Measurements from ENCODE around the gene KLHL7.
A peak's percentile ranks its signal among the peaks of the same experiment; 100 is the strongest.

KLHL7 gene

GRCh38 chr7:23106057-23106822 lies 655 bp downstream of the KLHL7 start:
- Histone ChIP-seq H3K4me2 (ENCODE audit: insufficient read depth, low read length) (peak overlapping the region; percentile 74), H4K20me1 (ENCODE audit: insufficient read depth, low read length) (peaks cover 5% of the 10 kb centered on the region; the same call in 1 of the 2 replicates), H3K36me3 (ENCODE audit: insufficient read depth, low read length) (no peaks in the 10 kb centered on the region; the same call in 1 of the 2 replicates), H3K79me2 (ENCODE audit: insufficient read depth, low read length) (peaks cover 46% of the 10 kb centered on the region), H2AFZ (ENCODE audit: low read depth, low read length) (peak overlapping the region; percentile 97), H3K27me3 (ENCODE audit: insufficient read depth, low read length, poor library complexity) (no peaks in the 10 kb centered on the region), H3K4me1 (ENCODE audit: insufficient read depth, low read length) (peaks cover 36% of the 10 kb centered on the region), H3K4me3 (ENCODE audit: low read depth in 1 of 2, low read length in 2 of 2) (peak overlapping the region; percentile 95 to 97), H3K9ac (ENCODE audit: low read depth, low read length) (peak overlapping the region; percentile 76), H3K9me3 (ENCODE audit: insufficient read depth, low read length, severe bottlenecking) (peaks cover 4% of the 10 kb centered on the region), H3K27ac (ENCODE audit: low read length) (peak overlapping the region; percentile 78)
- TF ChIP-seq EZH2 (IDR thresholded peaks at IDR 0.05; ENCODE audit: borderline replicate concordance, low read depth, low read length, severe bottlenecking): no peak
- TF ChIP-seq CTCF (IDR thresholded peaks at IDR 0.05; ENCODE audit: borderline replicate concordance, extremely low read depth, low read length, poor library complexity, severe bottlenecking): peak; percentile 19
- ATAC-seq (ENCODE audit: insufficient read depth, low read depth) (peak; percentile 58), DNase-seq (peak; percentile 65)

- Histone ChIP-seq H3K79me2 (ENCODE audit: insufficient read depth, low read length) (peaks cover 47% of the 10 kb centered on the region), H3K4me3 (ENCODE audit: low read depth in 1 of 2, low read length in 2 of 2) (peak overlapping the region; percentile 95 to 97), H3K4me1 (ENCODE audit: insufficient read depth, low read length) (peaks cover 36% of the 10 kb centered on the region), H3K9ac (ENCODE audit: low read depth, low read length) (peak overlapping the region; percentile 76), H3K27ac (ENCODE audit: low read length) (peak overlapping the region; percentile 78), H3K36me3 (ENCODE audit: insufficient read depth, low read length) (no peaks in the 10 kb centered on the region; the same call in 1 of the 2 replicates), H3K27me3 (ENCODE audit: insufficient read depth, low read length, poor library complexity) (no peaks in the 10 kb centered on the region), H4K20me1 (ENCODE audit: insufficient read depth, low read length) (peaks cover 5% of the 10 kb centered on the region; the same call in 1 of the 2 replicates), H3K9me3 (ENCODE audit: insufficient read depth, low read length, severe bottlenecking) (peaks cover 4% of the 10 kb centered on the region), H2AFZ (ENCODE audit: low read depth, low read length) (peak overlapping the region; percentile 97), H3K4me2 (ENCODE audit: insufficient read depth, low read length) (peak overlapping the region; percentile 74)
- DNase-seq (no peak), ATAC-seq (ENCODE audit: insufficient read depth, low read depth) (no peak)
- TF ChIP-seq CTCF (IDR thresholded peaks at IDR 0.05; ENCODE audit: borderline replicate concordance, extremely low read depth, low read length, poor library complexity, severe bottlenecking) (no peak), EZH2 (IDR thresholded peaks at IDR 0.05; ENCODE audit: borderline replicate concordance, low read depth, low read length, severe bottlenecking) (no peak)
These were observed 1.5 kb downstream of the KLHL7 start for GRCh38 chr7:23106823-23107663.

GRCh38 chr7:23107781-23108180 lies 2.2 kb downstream of the KLHL7 start:
- Histone ChIP-seq H3K4me2 (ENCODE audit: insufficient read depth, low read length) (peak overlapping the region; percentile 74), H3K27me3 (ENCODE audit: insufficient read depth, low read length, poor library complexity) (no peaks in the 10 kb centered on the region), H3K4me1 (ENCODE audit: insufficient read depth, low read length) (peaks cover 36% of the 10 kb centered on the region), H4K20me1 (ENCODE audit: insufficient read depth, low read length) (peaks cover 5% of the 10 kb centered on the region; the same call in 1 of the 2 replicates), H3K9ac (ENCODE audit: low read depth, low read length) (peak overlapping the region; percentile 76; the same call in 1 of the 2 replicates), H3K79me2 (ENCODE audit: insufficient read depth, low read length) (peaks cover 47% of the 10 kb centered on the region), H3K36me3 (ENCODE audit: insufficient read depth, low read length) (no peaks in the 10 kb centered on the region; the same call in 1 of the 2 replicates), H2AFZ (ENCODE audit: low read depth, low read length) (no peak overlapping the region), H3K9me3 (ENCODE audit: insufficient read depth, low read length, severe bottlenecking) (no peaks in the 10 kb centered on the region), H3K27ac (ENCODE audit: low read length) (no peak overlapping the region), H3K4me3 (ENCODE audit: low read depth in 1 of 2, low read length in 2 of 2) (peak overlapping the region in 1 of 2 experiments; percentile 97; a peak in 1 of 4 replicates)
- no peak for DNase-seq
- no peak for TF ChIP-seq EZH2 (IDR thresholded peaks at IDR 0.05; ENCODE audit: borderline replicate concordance, low read depth, low read length, severe bottlenecking)
- no peak for ATAC-seq (ENCODE audit: insufficient read depth, low read depth)

Measured in DND-41 (cell line).